ENCODE measurements around the gene MFSD6L.

DNA sequence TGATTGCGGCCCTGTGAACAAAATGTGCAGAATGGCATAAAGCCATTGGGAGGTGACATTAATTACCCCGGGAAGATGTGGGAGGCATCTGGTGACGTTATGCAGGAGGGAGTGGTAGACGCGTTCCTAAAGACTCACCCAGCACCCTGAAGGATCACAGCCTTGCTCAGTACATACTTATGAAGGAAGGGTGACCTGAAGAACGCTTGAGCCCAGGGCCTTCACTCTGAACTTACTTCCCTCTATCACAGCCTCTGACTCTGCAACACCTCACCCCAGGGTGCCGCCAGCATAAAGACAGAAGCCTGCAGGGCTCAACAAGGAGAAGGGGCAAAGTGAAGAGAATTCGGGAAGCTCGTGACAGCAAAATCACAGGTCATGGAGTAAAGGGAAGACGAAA is 9.4 kb downstream of the MFSD6L start:
- TF ChIP-seq, protein P1, sequence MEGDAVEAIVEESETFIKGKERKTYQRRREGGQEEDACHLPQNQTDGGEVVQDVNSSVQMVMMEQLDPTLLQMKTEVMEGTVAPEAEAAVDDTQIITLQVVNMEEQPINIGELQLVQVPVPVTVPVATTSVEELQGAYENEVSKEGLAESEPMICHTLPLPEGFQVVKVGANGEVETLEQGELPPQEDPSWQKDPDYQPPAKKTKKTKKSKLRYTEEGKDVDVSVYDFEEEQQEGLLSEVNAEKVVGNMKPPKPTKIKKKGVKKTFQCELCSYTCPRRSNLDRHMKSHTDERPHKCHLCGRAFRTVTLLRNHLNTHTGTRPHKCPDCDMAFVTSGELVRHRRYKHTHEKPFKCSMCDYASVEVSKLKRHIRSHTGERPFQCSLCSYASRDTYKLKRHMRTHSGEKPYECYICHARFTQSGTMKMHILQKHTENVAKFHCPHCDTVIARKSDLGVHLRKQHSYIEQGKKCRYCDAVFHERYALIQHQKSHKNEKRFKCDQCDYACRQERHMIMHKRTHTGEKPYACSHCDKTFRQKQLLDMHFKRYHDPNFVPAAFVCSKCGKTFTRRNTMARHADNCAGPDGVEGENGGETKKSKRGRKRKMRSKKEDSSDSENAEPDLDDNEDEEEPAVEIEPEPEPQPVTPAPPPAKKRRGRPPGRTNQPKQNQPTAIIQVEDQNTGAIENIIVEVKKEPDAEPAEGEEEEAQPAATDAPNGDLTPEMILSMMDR (IDR thresholded peaks at IDR 0.05) = no peak
- TF ChIP-seq POLR2AphosphoS5 (IDR thresholded peaks at IDR 0.05) (no peak), POLR2A (IDR thresholded peaks at IDR 0.05; ENCODE audit: low read depth) (no peak), EP300 (IDR thresholded peaks at IDR 0.05) (no peak)

Data from esophagus muscularis mucosa (tissue), 4 donors.